HEK293T (cell line): ENCODE results near the gene CEACAM6.

ENCODE experiments used
- CTCF ChIA-PET: fragments of 350-600 bp; formaldehyde crosslinking; extraction: SDS; loops from one replicate; lab custom pipeline; 2021; ENCODE audit warnings: antibody characterized with exemption, inconsistent platforms; lab: Yijun Ruan, JAX
- POLR2A ChIA-PET: fragments of 350-600 bp; formaldehyde crosslinking; extraction: SDS; loops from one replicate; lab custom pipeline; 2020; ENCODE audit warnings: antibody characterized with exemption, inconsistent platforms; lab: Yijun Ruan, JAX
- DNase-seq: peaks from one replicate; pipeline ENCODE4 v3.0.0; 2012; ENCODE audit warnings: mixed read lengths; ENCODE audit errors: extremely low spot score
- ARNT ChIP-seq: fragments of 450-650 bp; IDR thresholded peaks from 2 replicates; pipeline ENCODE4 v1.6.1; 2017; ENCODE audit warnings: mild to moderate bottlenecking
- BHLHE40 ChIP-seq: fragments of 450-650 bp; IDR thresholded peaks from 2 replicates; pipeline ENCODE4 v1.6.1; 2016; ENCODE audit warnings: mild to moderate bottlenecking, moderate library complexity, borderline replicate concordance
- CTBP1 ChIP-seq: fragments of 450-650 bp; IDR thresholded peaks from 2 replicates; pipeline ENCODE4 v1.6.1; 2016; ENCODE audit warnings: borderline replicate concordance
- ELF4 ChIP-seq: fragments of 450-650 bp; IDR thresholded peaks from 2 replicates; pipeline ENCODE4 v1.6.1; 2017; ENCODE audit warnings: antibody characterized with exemption
- FOXA1 ChIP-seq: fragments of 450-650 bp; IDR thresholded peaks from 2 replicates; pipeline ENCODE4 v1.6.1; 2016; ENCODE audit warnings: mild to moderate bottlenecking
- FOXK2 ChIP-seq: fragments of 450-650 bp; IDR thresholded peaks from 2 replicates; pipeline ENCODE4 v1.6.1; 2016; ENCODE audit warnings: mild to moderate bottlenecking
- FOXM1 ChIP-seq: fragments of 450-650 bp; IDR thresholded peaks from 2 replicates; pipeline ENCODE4 v1.6.1; 2017; ENCODE audit warnings: mild to moderate bottlenecking, borderline replicate concordance
- HDGF ChIP-seq: fragments of 450-650 bp; IDR thresholded peaks from 2 replicates; pipeline ENCODE4 v1.6.1; 2017; ENCODE audit warnings: antibody characterized with exemption, borderline replicate concordance
- L3MBTL2 ChIP-seq: fragments of 450-650 bp; conservative IDR thresholded peaks from 2 replicates; pipeline ENCODE4 v1.6.1; 2016; ENCODE audit warnings: mild to moderate bottlenecking
- LEF1 ChIP-seq: fragments of 450-650 bp; IDR thresholded peaks from 2 replicates; pipeline ENCODE4 v1.6.1; 2017; ENCODE audit warnings: mild to moderate bottlenecking, borderline replicate concordance
- NFRKB ChIP-seq: fragments of 450-650 bp; IDR thresholded peaks from 2 replicates; pipeline ENCODE4 v1.6.1; 2016; ENCODE audit warnings: mild to moderate bottlenecking, moderate library complexity
- PKNOX1 ChIP-seq: fragments of 450-650 bp; IDR thresholded peaks from 2 replicates; pipeline ENCODE4 v1.6.1; 2016
- SP1 ChIP-seq: fragments of 450-650 bp; IDR thresholded peaks from 2 replicates; pipeline ENCODE4 v1.6.1; 2017
- SUZ12 ChIP-seq: fragments of 450-650 bp; IDR thresholded peaks from 2 replicates; pipeline ENCODE4 v1.6.1; 2016; ENCODE audit warnings: mild to moderate bottlenecking
- TARDBP ChIP-seq: fragments of 450-650 bp; IDR thresholded peaks from 2 replicates; pipeline ENCODE4 v1.6.1; 2016
- ZNF384 ChIP-seq: fragments of 450-650 bp; IDR thresholded peaks from 2 replicates; pipeline ENCODE4 v1.6.1; 2016

Gene CEACAM6

GRCh38 chr19:41709951-41710645 lies 45.2 kb upstream of the CEACAM6 start:
- DNase-seq: no peak
- POLR2A ChIA-PET: no interaction called here
- TF ChIP-seq L3MBTL2: no peak
- TF ChIP-seq FOXK2: no peak
- no peak for TF ChIP-seq BHLHE40
- no peak for TF ChIP-seq CTBP1
- no peak for TF ChIP-seq FOXM1
- no peak for TF ChIP-seq NFRKB
- CTCF ChIA-PET: no interaction called here

- POLR2A ChIA-PET: no interaction called here
- DNase-seq: no peak
- TF ChIP-seq L3MBTL2: no peak
- TF ChIP-seq TARDBP: no peak
- no peak for TF ChIP-seq LEF1
- TF ChIP-seq FOXK2: no peak
- TF ChIP-seq BHLHE40: no peak
- no peak for TF ChIP-seq ARNT
- TF ChIP-seq FOXA1: no peak
- CTCF ChIA-PET: interaction anchor here (1.2 kb wide), 1 partner anchor 42 kb away, joined by 4 read pairs; no protein-coding TSS in a partner anchor
Measured at GRCh38 chr19:41711376-41712261, 43.7 kb upstream of the CEACAM6 start.

GRCh38 chr19:41714598-41714997 lies 40.7 kb upstream of the CEACAM6 start:
- ChIA-PET CTCF (no interaction called here), POLR2A (no interaction called here)
- TF ChIP-seq FOXM1: no peak
- TF ChIP-seq BHLHE40: no peak
- DNase-seq: no peak

GRCh38 chr19:41718761-41719160 lies 36.6 kb upstream of the CEACAM6 start:
- no peak for DNase-seq
- TF ChIP-seq BHLHE40 (no peak), FOXM1 (no peak), LEF1 (no peak), ZNF384 (no peak), CTBP1 (no peak), TARDBP (no peak), ARNT (no peak), FOXK2 (no peak), FOXA1 (no peak), ELF4 (no peak), PKNOX1 (no peak), NFRKB (no peak), SP1 (no peak)
- CTCF ChIA-PET: no interaction called here
- POLR2A ChIA-PET: no interaction called here

- CTCF ChIA-PET: interaction anchor here (1.2 kb wide), 1 partner anchor 33 kb away, joined by 3 read pairs; no protein-coding TSS in a partner anchor
Measured at GRCh38 chr19:41720103-41720502, 35.2 kb upstream of the CEACAM6 start.

GRCh38 chr19:41726493-41726892 lies 28.8 kb upstream of the CEACAM6 start:
- ChIA-PET CTCF (interaction anchor here (1.2 kb wide), 1 partner anchor 20 kb away, joined by 4 read pairs; no protein-coding TSS in a partner anchor), POLR2A (no interaction called here)
- TF ChIP-seq PKNOX1: no peak
- DNase-seq: no peak

More at GRCh38 chr19:41720103-41720502, 35.2 kb upstream of the CEACAM6 start:
- TF ChIP-seq NFRKB (no peak), FOXK2 (no peak), SUZ12 (no peak), BHLHE40 (no peak), CTBP1 (no peak), HDGF (no peak), ELF4 (no peak), PKNOX1 (no peak), FOXM1 (no peak), TARDBP (no peak), FOXA1 (no peak), L3MBTL2 (no peak), SP1 (no peak)
- DNase-seq: no peak
- POLR2A ChIA-PET: no interaction called here
